HG02642 (cell line): ENCODE measurements around the gene ASPSCR1.
A peak's percentile ranks its signal among the peaks of the same experiment; 100 is the strongest.
"Not testable (repeated sequence)": the region's sequence is repeated elsewhere in the genome, so short reads cannot be mapped to it uniquely, and the experiment has no call there.

Source experiments
- ATAC-seq: cut with Tn5 transposase; IDR thresholded peaks from one replicate; pipeline ENCODE4 v1.9.1; 2021; ENCODE audit warnings: mild to moderate bottlenecking; ENCODE audit not compliant: unreplicated experiment, poor library complexity

The ASPSCR1 gene

DNA sequence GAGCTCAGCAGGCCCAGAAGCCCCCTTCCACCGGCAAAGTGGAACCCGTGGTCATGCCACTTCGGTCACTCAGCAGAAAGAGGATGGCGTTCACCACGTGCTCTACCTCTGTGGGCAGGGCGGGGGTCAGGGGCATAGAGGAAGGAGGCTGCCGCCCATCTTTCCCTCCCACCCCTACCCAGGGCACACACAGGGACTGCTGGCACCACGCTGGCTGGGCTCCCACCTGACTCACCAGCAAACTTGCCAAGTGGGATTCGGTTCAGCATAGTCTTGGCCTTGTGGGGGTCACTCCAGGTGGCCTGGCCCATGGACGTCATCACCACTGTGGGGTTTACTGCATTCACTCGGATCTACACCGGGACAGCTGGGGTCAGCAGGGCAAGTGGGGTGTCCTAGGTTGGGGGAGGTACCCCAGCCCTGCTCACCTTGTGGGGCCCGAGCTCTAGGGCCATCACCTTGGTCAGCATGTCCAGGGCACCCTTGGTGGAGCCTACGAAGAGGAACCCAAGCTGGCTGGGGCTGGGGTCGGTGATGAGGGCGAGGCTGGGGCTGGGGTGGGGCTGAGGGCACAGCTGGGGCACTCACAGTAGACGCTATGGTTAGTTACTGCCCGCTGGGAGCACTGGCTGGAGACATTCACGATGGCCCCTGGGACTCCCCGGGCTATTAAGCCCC lies 58.7 kb downstream of the ASPSCR1 start:
- no peak for ATAC-seq

DNA sequence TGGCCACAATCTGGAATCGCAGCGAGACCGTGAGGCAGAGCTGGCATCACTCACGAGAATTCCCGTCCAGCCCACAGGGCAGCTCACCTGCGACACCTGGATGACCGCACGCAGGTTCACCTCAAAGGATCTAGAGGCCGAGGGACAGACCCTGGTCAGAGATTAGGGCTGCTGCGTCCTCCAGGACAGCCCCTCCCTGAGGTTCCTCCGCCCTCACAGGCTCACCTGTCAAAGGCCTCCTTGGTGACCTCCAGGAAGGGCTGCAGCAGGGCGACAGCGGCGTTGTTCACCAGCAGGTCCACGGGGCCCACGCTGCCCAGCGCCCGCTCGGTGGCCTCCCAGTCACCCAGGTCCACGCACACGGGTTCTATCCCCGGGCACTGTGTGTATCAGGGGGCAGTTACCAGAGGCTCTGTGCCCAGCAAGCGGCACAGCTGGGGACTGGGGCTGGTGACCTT lies 59.2 kb downstream of the ASPSCR1 start:
- ATAC-seq, result no peak

DNA sequence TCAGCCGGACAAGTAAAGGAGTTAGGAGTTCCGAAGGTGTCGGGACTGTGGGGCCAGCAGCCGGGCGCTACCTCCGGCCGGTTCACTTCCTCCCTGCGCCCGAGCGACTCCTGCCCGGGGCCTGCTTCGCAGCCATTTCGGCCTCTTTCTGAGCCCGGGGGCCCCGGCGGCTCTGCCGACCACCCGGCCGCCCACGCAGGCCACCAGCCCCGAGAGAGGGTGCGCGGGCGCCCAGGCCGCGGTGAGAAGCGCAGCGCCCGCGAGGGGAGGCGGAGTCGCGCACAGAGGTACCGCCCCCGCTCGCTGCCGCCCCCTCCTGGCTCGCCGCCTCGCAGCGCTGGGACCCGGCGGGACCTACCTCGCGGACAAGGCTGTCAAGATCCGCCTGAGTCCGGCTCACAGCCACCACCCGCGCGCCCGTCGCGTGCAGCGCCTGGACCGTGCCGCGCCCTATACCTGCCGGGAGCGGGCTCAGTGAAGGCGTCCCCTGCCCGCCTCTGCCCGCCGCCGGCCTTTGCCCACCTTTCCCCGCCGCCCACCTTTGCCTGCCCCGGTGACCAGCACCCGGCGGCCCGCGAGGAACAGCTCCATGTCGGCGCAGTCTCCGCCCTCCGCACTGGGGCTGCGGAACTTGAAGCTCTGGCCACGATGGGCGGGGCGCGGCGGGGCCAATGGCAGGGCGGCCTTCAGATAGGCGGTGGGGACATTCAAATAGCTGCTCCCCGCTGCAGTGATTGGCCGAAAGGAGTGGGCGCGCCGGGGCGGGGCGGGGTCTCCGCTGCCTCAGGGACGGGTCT lies 59.9 kb downstream of the ASPSCR1 start, which contains the start of gene DCXR:
TSS of gene DCXR (minus strand) at position 606 of the 797 bp plus-strand sequence. CDS start at position 591, 15 bp downstream.
- ATAC-seq, result peak; percentile 88

DNA sequence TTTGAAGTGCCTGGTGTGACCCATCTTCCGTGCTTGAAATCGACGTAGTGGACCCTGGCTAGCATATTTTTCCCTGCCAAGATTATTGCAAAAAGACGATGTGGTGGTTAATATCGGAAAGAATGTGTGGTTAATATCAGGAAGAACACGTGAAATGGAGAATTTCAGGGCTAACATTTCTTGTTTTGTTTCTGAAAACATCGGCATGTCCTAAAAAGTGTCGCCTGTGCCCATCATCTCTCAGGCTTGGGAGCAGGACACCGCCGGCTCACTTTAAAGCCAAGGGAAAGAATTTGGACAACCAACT lies 60.4 kb downstream of the ASPSCR1 start:
- no peak for ATAC-seq

DNA sequence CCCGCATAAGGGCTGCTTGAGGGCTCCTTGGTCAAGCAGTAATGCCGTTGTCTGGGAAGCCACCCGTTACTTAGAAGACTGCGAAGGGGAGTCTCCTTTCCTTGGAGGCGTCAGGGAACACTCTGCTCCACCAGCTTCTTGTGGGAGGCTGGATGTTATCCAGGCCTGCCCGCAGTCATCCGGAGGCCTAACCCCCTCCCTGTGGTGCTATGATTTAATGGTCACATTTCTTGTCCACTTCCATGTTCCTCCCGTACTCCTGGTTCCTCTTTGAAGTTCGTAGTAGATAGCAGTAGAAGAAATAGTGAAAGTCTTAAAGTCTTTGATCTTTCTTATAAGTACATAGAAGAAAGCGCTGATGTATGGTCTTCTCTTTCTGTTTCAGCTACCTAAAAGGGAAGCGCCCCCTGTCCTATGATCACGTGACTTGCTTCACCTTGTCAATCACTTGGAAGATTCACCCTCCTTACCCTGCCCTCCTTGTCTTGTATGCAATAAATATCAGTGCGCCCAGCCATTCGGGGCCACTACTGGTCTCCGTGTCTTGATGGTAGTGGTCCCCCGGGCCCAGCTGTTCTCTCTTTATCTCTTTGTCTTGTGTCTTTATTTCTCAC lies 61.5 kb downstream of the ASPSCR1 start:
- ATAC-seq, result not testable (repeated sequence)

DNA sequence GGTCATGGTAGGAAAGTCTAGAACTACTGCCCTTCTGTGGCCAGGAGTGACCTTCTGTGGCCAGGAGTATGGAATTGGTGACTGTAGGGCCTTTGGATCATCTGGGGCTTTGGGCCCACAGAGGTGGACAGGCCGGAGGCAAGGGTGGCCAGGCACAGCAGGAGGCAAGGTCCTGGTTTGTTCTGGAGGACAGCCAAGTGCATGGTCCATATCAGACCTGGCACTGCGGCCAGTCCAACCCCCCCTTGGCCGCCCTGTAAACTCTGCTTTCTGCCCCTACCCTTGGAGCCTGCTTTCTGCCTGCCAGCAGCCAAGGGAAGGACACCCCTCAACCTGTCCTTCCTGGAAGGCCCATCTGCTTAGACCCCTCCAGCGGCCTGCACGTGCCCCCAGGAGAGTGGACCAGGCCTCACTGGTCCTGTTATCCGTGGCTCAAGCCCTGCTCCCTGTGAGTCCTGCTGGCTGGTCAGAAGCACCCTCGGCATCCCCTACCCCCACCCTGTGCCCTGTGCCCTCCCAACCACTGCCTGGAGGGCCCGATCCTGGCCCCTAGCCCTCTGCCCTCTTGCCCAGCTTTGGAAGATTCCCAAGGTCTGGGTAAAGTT lies 62.4 kb downstream of the ASPSCR1 start:
- ATAC-seq, result no peak

DNA sequence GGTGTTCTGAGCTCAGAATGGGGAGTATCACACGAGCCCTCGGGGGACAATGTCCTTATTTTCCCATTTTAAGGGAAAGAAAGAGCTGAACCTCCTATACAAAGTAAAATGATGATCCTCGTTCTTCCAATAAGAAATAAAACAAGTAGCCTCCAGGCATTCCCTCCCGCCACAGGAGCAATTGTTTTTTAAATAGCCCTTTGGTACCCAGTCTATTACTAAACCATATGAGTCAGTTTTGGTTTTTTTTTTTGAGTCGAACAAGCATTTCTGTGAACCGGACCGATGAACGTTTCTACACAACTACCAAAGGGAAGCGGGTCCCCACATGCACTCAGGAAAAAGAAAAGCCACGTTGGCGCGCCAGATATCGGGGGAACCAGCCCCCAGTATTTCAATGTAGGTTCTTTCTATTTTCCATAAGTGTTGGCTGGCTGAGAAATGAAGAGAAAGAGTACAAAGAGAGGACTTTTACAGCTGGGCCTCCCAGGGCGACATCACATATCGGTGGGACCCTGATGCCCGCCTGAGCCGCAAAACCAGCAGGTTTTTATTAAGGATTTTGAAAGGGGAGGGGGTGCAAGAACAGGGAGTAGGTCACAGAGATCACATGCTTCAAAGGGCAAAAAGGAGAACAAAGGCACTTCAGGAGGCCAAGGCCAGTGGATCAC lies 63.9 kb downstream of the ASPSCR1 start:
- ATAC-seq, result no peak

DNA sequence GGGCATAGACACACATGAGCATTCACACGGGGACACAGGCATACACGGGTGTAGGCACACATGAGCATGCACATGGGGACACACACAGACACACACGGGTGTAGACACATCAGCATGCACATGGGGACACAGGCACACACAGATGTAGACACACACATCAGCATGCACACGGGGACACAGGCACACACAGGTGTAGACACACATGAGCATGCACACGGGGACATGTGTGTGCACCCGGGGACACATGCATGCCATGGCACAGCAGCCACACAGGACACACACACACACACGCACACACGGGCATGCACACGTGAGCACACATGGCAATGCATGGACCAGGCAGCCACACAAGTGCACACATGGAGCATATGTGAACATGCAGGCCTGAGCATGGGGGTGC lies 65.2 kb downstream of the ASPSCR1 start:
- no peak for ATAC-seq

DNA sequence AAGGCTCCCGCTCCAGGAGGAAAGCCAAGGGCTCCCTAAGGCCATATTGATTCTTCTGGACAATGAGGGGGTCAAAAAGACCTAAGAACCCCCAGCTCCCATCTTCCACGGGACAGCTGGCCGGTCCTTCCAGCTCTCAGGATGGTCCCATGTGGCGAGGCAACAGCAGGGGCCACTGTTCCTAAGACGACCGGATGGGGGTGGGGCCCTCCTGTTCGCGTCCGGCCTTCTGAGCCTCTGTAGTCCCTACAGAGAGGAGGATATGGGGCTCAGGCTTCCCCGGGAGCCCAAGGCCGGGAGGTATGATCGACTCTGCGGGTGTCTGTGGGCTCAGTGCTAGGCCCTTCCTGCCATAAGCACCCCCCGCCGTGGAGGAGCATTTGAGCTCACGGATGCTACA lies 66.1 kb downstream of the ASPSCR1 start:
- ATAC-seq, result no peak

DNA sequence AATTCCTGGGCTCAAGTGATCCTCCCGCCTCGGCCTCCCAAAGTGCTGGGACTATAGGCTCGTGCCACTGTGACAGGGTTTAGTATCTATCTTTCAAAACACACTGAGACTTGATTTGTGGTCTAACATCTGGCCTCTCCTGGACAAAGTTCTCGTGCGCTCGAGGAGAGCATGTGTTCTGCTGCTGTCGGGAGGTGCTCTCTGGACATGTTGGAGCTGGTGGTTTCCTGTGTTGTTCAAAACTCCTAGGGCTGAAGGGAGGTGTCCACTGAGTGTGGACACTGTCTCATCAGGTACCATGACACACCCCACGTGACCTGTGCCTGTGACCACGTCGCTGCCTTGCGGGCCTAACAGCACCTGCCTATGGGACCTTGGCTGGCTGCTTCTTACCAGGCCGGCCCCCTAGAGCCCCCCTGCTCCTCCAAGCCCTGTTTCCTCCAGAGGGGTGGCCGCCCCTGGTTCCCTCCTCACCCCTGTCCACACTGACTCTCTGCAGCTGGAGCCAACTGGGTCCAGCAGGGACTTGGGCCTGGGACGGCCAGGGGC lies 68.6 kb downstream of the ASPSCR1 start:
- ATAC-seq, result no peak

DNA sequence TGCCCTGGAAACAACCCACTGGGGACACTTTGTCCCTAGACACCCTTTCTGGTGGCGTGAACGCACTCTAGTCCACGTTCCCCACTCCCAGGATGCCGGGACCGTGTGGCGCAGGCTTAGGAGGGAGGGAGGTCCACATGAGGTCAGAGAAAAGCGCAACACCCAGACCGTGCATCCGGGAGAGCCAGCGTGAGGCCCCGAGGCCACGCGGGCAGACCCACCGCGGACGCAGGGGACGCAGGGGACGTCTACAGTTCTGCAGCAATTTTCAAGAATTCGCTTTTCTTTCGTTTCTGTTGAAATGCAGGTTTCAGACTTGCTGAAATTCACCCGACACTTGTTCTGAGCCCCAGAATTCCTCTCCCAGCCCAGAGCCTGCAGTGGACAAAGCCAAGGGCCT lies 69.5 kb downstream of the ASPSCR1 start:
- no peak for ATAC-seq

DNA sequence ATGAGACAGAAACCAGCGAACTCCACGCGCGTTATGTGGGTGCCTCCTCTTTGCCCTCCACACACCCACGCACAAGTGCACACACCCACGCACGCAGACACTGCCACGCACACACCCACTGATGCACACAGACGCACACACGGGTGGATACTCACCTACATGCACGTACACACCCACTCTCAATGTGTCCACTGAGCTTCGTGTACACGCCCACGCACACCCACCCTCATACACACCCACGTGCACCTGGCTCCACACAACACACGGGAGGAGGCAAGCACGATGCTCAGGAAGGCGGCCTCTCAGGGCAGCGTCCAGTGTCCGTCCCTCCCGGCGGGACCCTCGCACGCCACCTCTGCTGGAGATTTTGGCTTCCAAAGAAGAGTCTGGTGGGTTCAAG lies 70.0 kb downstream of the ASPSCR1 start:
- ATAC-seq, result no peak

DNA sequence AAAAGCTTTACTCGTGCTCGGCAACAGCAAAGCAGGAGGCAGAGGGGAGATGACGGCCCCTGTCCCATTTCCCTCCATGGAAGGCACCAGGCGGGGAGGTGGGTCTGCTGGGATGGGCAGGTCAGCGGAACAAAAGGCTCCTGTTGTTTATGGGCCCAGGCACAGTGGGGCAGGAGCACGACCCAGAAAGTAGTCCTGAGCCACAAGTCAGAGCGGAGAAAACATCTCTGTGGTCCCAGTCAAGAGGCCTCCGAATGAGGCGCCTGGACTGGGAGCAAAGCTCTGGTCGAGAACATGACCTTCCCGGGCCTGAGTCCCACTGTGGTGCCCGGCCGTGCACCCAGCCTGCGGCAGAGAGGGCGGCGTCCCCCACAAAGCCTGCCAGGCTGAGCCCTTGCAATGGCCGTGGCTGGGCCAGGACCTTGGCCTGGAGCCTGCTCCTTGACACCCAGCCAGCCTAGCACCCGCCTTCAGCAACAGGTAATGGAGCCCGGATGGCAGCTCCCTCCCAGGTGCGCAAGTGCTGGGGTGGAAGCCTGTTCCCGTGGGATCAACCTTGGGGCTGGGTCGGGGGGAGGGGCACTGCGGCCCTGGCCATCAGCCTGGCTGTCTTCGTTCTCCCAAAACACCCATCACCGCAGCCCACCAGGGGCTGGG lies 70.6 kb downstream of the ASPSCR1 start:
- ATAC-seq, result no peak

DNA sequence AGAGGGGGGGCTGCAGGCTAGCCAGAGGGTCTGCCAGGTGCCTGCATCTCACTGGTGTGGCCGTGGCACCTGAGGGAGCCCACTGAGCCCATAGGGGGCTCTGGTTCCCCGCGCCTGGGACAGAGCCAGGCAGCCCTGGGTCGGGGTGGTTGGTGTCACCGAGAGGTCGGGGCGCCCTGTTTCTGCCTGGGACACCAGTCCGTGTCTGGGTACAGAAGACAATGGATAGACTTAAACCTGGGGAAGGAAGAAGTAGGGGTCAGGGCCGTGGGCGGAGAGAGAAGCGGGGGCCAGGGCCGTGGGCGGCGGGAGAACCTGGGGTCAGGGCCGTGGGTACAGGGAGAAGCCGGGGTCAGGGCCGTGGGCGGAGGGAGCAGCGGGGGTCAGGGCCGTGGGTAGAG lies 71.1 kb downstream of the ASPSCR1 start:
- ATAC-seq, result no peak

DNA sequence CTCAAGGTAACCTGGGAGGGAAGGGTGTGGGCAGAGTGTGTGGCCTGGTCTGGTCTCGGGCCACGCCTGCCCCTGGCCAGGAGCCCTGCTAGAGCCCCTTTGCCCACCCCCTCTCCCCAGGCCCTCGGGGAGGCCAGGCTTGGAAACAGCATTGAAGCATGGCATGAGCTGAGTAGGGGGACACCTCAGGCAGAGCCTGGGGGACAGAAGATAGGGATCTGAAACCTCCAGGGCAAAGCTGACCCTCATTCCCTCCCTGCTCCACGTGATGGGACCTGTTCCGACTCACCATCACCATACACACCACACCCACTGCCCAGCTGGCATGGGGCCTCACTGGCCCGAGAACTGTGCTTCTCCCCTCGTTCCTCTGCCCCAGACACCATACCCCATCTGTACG lies 71.7 kb downstream of the ASPSCR1 start:
- no peak for ATAC-seq

DNA sequence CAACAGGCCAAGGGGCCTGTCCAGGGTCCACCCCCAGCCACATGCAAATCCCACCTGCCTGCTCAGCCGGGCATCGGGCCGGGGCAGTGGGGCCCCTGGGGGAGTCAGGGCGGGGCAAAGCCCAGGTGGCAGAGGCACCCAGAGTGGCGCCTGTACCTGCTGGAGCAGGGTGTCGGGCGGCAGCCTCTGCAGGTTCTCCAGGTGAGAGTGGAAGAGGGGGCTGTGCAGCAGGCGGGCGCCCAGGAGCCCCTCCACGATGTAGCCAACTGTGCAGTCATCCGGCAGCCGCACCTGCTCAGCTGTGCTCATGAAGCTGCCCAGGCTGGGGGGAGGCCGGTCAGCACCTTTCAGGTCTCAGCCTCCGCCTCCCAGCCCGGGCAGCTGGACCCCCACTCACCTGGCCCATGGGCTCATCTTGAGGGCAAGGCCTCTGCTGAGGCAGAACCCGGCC lies 72.1 kb downstream of the ASPSCR1 start:
- no peak for ATAC-seq

DNA sequence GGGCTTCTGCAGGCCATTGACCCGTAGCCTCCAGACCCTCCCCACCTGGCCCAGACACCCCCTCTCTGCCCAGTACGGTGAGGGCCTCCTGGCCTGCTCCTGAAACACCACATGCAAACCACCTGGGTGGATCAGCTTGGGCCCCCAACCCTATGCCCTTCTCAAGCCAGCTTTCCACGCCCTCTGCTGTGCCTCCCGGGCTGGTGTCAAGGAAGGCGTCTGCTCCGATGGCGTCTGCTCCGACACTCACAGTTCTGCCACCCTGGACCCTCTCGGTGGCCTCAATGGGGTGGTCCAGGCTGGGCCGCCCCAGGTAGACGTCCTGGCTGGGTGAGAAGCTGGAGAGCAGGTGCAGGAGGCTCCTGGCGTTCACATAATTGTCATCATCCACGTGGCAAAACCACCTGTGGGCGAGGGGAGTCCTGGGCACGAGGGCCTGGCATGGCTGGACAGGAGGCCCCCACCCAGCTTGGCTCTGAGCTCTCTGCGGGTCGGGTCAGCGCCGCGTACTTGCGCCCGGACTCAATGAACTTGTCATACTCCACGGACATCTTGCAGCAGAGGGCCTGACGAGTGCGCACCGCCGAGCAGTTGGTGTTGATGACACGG lies 72.8 kb downstream of the ASPSCR1 start:
- no peak for ATAC-seq

DNA sequence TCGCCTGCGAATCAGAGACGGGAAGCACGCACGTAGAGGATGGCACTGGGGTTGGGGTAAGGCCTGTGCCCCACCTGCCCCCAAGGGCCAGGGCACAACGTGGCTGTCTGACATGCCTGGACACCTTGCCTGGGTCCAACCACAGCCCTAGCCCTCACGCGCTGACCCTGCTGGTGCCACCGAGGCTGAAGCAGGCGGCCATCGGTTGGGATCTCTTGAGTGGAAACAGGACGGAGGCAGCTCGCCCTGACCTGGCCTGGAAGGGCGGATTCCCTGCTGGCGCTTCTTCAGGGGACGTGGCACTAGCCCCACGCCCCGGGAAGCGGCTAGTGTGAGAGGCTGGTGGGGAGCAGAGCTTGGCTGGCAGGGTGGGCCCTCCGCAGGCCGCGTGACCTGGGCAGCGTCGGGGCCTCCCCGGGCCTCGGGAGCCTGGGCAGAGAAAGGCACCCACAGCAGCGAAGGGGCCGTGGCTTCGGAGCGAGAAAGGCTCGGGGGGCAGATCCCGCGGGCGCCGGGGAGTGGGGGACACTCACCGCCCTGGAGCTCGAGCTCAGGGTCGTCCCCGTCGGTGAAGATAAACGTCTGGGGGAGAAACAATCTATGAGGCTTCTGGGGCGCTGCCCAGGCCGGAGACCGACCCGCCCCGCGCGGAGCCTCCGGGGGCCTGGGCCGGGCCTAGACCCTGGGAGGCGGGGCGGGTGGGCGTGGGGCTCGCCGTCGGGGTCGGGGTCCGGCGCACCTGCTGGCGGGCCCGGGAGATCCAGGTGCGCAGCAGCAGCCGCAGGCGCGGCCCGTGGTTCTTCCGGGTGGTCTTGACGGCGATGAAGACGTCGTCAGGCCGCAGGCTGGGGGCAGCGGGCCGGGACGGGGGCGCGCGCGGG lies 73.6 kb downstream of the ASPSCR1 start:
- peak; percentile 20 for ATAC-seq
